ENCODE results near the gene PTPRR.

The PTPRR gene

GRCh38 chr12:70698345-70698744 is 222.2 kb downstream of the PTPRR start:
- Histone ChIP-seq H3K27me3 (ENCODE audit: low read length) (no peaks in the 10 kb centered on the region), H3F3A (ENCODE audit: insufficient read depth) (no peaks in the 10 kb centered on the region), H2AFZ (ENCODE audit: low read depth, low read length, severe bottlenecking) (no peak overlapping the region), H3K9me3 (ENCODE audit: insufficient read depth, low read length) (no peaks in the 10 kb centered on the region), H3K27ac (ENCODE audit: low read depth, low read length) (no peak overlapping the region), H3K9ac (ENCODE audit: low read length) (no peak overlapping the region), H3K4me3 (ENCODE audit: insufficient read depth, low read length, poor library complexity, severe bottlenecking) (no peak overlapping the region), H3K36me3 (ENCODE audit: low read length) (no peaks in the 10 kb centered on the region), H3K79me2 (ENCODE audit: insufficient read depth, low read length) (no peaks in the 10 kb centered on the region), H3K4me2 (ENCODE audit: low read depth, low read length, poor library complexity, severe bottlenecking) (no peak overlapping the region), H4K20me1 (ENCODE audit: low read depth, low read length) (no peaks in the 10 kb centered on the region), H3K9me2 (replicated peaks; ENCODE audit: insufficient read depth, low read length) (no peaks in the 10 kb centered on the region)
- no peak for TF ChIP-seq EZH2phosphoT487 (conservative IDR thresholded peaks at IDR 0.05; ENCODE audit: low read length)
- no peak for TF ChIP-seq CTCF (IDR thresholded peaks at IDR 0.05; ENCODE audit: insufficient read depth, low read length, poor library complexity, severe bottlenecking)

- Histone ChIP-seq H3K4me3 (ENCODE audit: insufficient read depth, low read length, poor library complexity, severe bottlenecking) (no peak overlapping the region), H4K20me1 (ENCODE audit: low read depth, low read length) (no peaks in the 10 kb centered on the region), H3F3A (ENCODE audit: insufficient read depth) (no peaks in the 10 kb centered on the region), H3K9me3 (ENCODE audit: insufficient read depth, low read length) (no peaks in the 10 kb centered on the region), H3K9ac (ENCODE audit: low read length) (no peak overlapping the region), H3K79me2 (ENCODE audit: insufficient read depth, low read length) (no peaks in the 10 kb centered on the region), H3K36me3 (ENCODE audit: low read length) (no peaks in the 10 kb centered on the region), H3K27ac (ENCODE audit: low read depth, low read length) (no peak overlapping the region), H3K9me2 (replicated peaks; ENCODE audit: insufficient read depth, low read length) (no peaks in the 10 kb centered on the region), H3K27me3 (ENCODE audit: low read length) (no peaks in the 10 kb centered on the region), H2AFZ (ENCODE audit: low read depth, low read length, severe bottlenecking) (no peak overlapping the region), H3K4me2 (ENCODE audit: low read depth, low read length, poor library complexity, severe bottlenecking) (no peak overlapping the region)
- TF ChIP-seq CTCF (IDR thresholded peaks at IDR 0.05; ENCODE audit: insufficient read depth, low read length, poor library complexity, severe bottlenecking): no peak
- no peak for TF ChIP-seq EZH2phosphoT487 (conservative IDR thresholded peaks at IDR 0.05; ENCODE audit: low read length)
These were observed 225.0 kb downstream of the PTPRR start for GRCh38 chr12:70695361-70696023.

GRCh38 chr12:70692681-70693288 is 227.8 kb downstream of the PTPRR start:
- Histone ChIP-seq H3K79me2 (ENCODE audit: insufficient read depth, low read length) (no peaks in the 10 kb centered on the region), H3K4me3 (ENCODE audit: insufficient read depth, low read length, poor library complexity, severe bottlenecking) (no peak overlapping the region), H3K27ac (ENCODE audit: low read depth, low read length) (no peak overlapping the region), H2AFZ (ENCODE audit: low read depth, low read length, severe bottlenecking) (no peak overlapping the region), H3K27me3 (ENCODE audit: low read length) (no peaks in the 10 kb centered on the region), H3F3A (ENCODE audit: insufficient read depth) (no peaks in the 10 kb centered on the region), H3K9ac (ENCODE audit: low read length) (no peak overlapping the region), H4K20me1 (ENCODE audit: low read depth, low read length) (no peaks in the 10 kb centered on the region), H3K36me3 (ENCODE audit: low read length) (no peaks in the 10 kb centered on the region), H3K4me2 (ENCODE audit: low read depth, low read length, poor library complexity, severe bottlenecking) (no peak overlapping the region), H3K9me2 (replicated peaks; ENCODE audit: insufficient read depth, low read length) (no peaks in the 10 kb centered on the region), H3K9me3 (ENCODE audit: insufficient read depth, low read length) (no peaks in the 10 kb centered on the region)
- TF ChIP-seq CTCF (IDR thresholded peaks at IDR 0.05; ENCODE audit: insufficient read depth, low read length, poor library complexity, severe bottlenecking) (no peak), EZH2phosphoT487 (conservative IDR thresholded peaks at IDR 0.05; ENCODE audit: low read length) (no peak)

Measured in SU-DHL-6 (cell line).